CD14-positive monocyte (primary cell): ENCODE measurements around the gene RCAN3. TPM values are rescaled to one million over a fixed set of nuclear protein-coding genes. Genes with fewer than 3 reads are reported as not detected.
A peak's percentile ranks its signal among the peaks of the same experiment; 100 is the strongest.
"Not testable (repeated sequence)": the region's sequence is repeated elsewhere in the genome, so short reads cannot be mapped to it uniquely, and the experiment has no call there.

Source experiments
- DNase-seq, 3 donors: peaks; one replicate each; pipeline ENCODE4 v3.0.0-alpha.2; 2011 to 2022
- H2AFZ ChIP-seq: 2 replicates; pipeline ENCODE4 v1.6.0; 2012; ENCODE audit warnings: mild to moderate bottlenecking, low read depth, low read length, inconsistent platforms; ENCODE audit not compliant: insufficient read depth, poor library complexity, severe bottlenecking
- H3K27ac ChIP-seq, 2 donors: 1 replicate in 1 of 2; 2 replicates in 1 of 2; pipeline ENCODE4 v1.5.1; 2012 to 2013; ENCODE audit warnings: low read length in 2 of 2, control low read depth in 1 of 2, inconsistent platforms in 1 of 2, low read depth in 1 of 2, mild to moderate bottlenecking in 1 of 2
- H3K27me3 ChIP-seq, 2 donors: one replicate each; pipeline versions ENCODE4 v1.6.0 to v1.6.1; 2011 to 2013; ENCODE audit warnings: low read length in 2 of 2; ENCODE audit not compliant: control insufficient read depth in 2 of 2, insufficient read depth in 2 of 2
- H3K36me3 ChIP-seq, 2 donors: replicated peaks in 1 of 2; 1 replicate in 1 of 2; 2 replicates in 1 of 2; pipeline versions ENCODE4 v1.5.1 to v1.6.1; 2012 to 2013; ENCODE audit warnings: low read length in 2 of 2, control low read depth in 1 of 2, inconsistent platforms in 1 of 2, mild to moderate bottlenecking in 1 of 2; ENCODE audit not compliant: insufficient read depth in 2 of 2, control insufficient read depth in 1 of 2
- H3K4me1 ChIP-seq, 2 donors: 1 replicate in 1 of 2; 2 replicates in 1 of 2; pipeline versions ENCODE4 v1.5.1 to v1.6.1; 2012 to 2013; ENCODE audit warnings: low read length in 2 of 2, control low read depth in 1 of 2, inconsistent platforms in 1 of 2, mild to moderate bottlenecking in 1 of 2, moderate library complexity in 1 of 2; ENCODE audit not compliant: insufficient read depth in 2 of 2, control insufficient read depth in 1 of 2
- H3K4me2 ChIP-seq: replicated peaks from 2 replicates; pipeline ENCODE3; 2012; ENCODE audit warnings: low read length, moderate library complexity, mild to moderate bottlenecking; ENCODE audit not compliant: poor library complexity, severe bottlenecking; ENCODE audit errors: extremely low read depth
- H3K4me3 ChIP-seq, 3 experiments: fragments of 200-600 bp in 1 of 3; sonication (generic) in 1 of 3; replicated peaks in 1 of 3; 1 replicate in 2 of 3; 2 replicates in 1 of 3; pipeline ENCODE4 v1.5.1; 2011 to 2013; ENCODE audit warnings: low read length in 3 of 3, mild to moderate bottlenecking in 3 of 3, control low read depth in 2 of 3, low read depth in 2 of 3, inconsistent platforms in 1 of 3, moderate library complexity in 1 of 3
- H3K79me2 ChIP-seq: 2 replicates; pipeline ENCODE4 v1.6.0; 2012; ENCODE audit warnings: mild to moderate bottlenecking, control low read depth, inconsistent platforms, low read length, moderate library complexity; ENCODE audit not compliant: insufficient read depth
- H3K9ac ChIP-seq: 2 replicates; pipeline ENCODE4 v1.6.0; 2017; ENCODE audit warnings: low read length, mild to moderate bottlenecking; ENCODE audit not compliant: insufficient read depth, poor library complexity, severe bottlenecking
- H3K9me3 ChIP-seq, 2 donors: replicated peaks in 1 of 2; 1 replicate in 1 of 2; 2 replicates in 1 of 2; pipeline versions ENCODE4 v1.5.1 to v1.6.1; 2012 to 2013; ENCODE audit warnings: low read length in 2 of 2, control low read depth in 1 of 2; ENCODE audit not compliant: control insufficient read depth in 1 of 2, insufficient read depth in 1 of 2
- H4K20me1 ChIP-seq: 2 replicates; pipeline ENCODE4 v1.6.0; 2012; ENCODE audit warnings: mild to moderate bottlenecking, low read length, control low read depth, moderate library complexity; ENCODE audit not compliant: insufficient read depth
- H3K27ac Mint-ChIP-seq, 7 donors: one replicate each; pipeline ENCODE4 v1.8.0; 2020; ENCODE audit warnings: mild to moderate bottlenecking in 7 of 7, mixed read lengths in 7 of 7, moderate library complexity in 6 of 7, inconsistent platforms in 2 of 7
- H3K27me3 Mint-ChIP-seq, 3 donors: one replicate each; pipeline ENCODE4 v1.8.0; 2021 to 2022; ENCODE audit warnings: low read depth in 3 of 3, mild to moderate bottlenecking in 3 of 3, mixed read lengths in 3 of 3, moderate library complexity in 3 of 3, inconsistent platforms in 1 of 3
- H3K36me3 Mint-ChIP-seq, 2 donors: one replicate each; pipeline ENCODE4 v1.8.0; 2020; ENCODE audit warnings: mixed read lengths in 2 of 2, inconsistent platforms in 1 of 2, mild to moderate bottlenecking in 1 of 2
- H3K4me1 Mint-ChIP-seq: one replicate; pipeline ENCODE4 v1.8.0; 2020; ENCODE audit warnings: mild to moderate bottlenecking, mixed read lengths
- H3K4me3 Mint-ChIP-seq, 2 donors: one replicate each; pipeline ENCODE4 v1.8.0; 2020; ENCODE audit warnings: mild to moderate bottlenecking in 2 of 2, mixed read lengths in 2 of 2, moderate library complexity in 1 of 2
- H3K9me3 Mint-ChIP-seq, 7 donors: one replicate each; pipeline ENCODE4 v1.8.0; 2020 to 2022; ENCODE audit warnings: mixed read lengths in 7 of 7, mild to moderate bottlenecking in 6 of 7, moderate library complexity in 6 of 7, inconsistent platforms in 2 of 7
- CTCF ChIP-seq: fragments of 200-600 bp; IDR thresholded peaks from one replicate; pipeline ENCODE4 v1.8.0; 2022; ENCODE audit warnings: antibody characterized with exemption, mild to moderate bottlenecking
- WGBS: methylation state at CpG from one replicate; pipeline ENCODE4 v1.1.5; 2013; ENCODE audit warnings: missing lambda C conversion rate; ENCODE audit not compliant: insufficient coverage; 5-methylcytosine and 5-hydroxymethylcytosine counted together
- intact Hi-C, 2 donors: fragments of 100-400 bp; cut with micrococcal nuclease; formaldehyde crosslinking; loops; one replicate each; pipeline versions ENCODE4 v1.15.0 to v1.15.1; 2023
- polyA plus RNA-seq, 3 donors: library from polyadenylated mRNA; depleted of rRNA in 1 of 3; unstranded in 2 of 3; stranded (reverse) in 1 of 3; fragments of 300-500 nt in 2 of 3; fragments of >200 nt in 1 of 3; fragmentation: Illumina TruSeq in 2 of 3; gene quantifications; 1 replicate in 2 of 3; 2 replicates in 1 of 3; pipeline ENCODE4 v1.2.3, GENCODE V29; 2012 to 2021

RCAN3 gene
- polyA plus RNA-seq, 3 donors, result 7.1 to 9.1 (median 8.8) TPM

GRCh38 chr1:24491577-24492360 is 10.9 kb upstream of the RCAN3 start:
- peaks cover 0 to 7% (median 6%) of the 10 kb centered on the region in 3 donors for H3K27me3 Mint-ChIP-seq
- TF ChIP-seq CTCF, result no peak
- WGBS, result 82% methylated on average over 8 of the region's 15 CpGs
- Histone ChIP-seq H3K9me3 (peaks cover 0 to 13% of the 10 kb centered on the region in 2 donors), H3K4me2 (no peak overlapping the region), H3K36me3 (no peaks in the 10 kb centered on the region), H2AFZ (no peak overlapping the region), H3K4me3 (no peak overlapping the region), H3K79me2 (no peaks in the 10 kb centered on the region), H3K9ac (no peak overlapping the region), H3K27ac (no peak overlapping the region), H4K20me1 (no peaks in the 10 kb centered on the region), H3K4me1 (no peaks in the 10 kb centered on the region), H3K27me3 (no peaks in the 10 kb centered on the region)
- H3K4me3 Mint-ChIP-seq, result no peak overlapping the region
- H3K36me3 Mint-ChIP-seq, result no peaks in the 10 kb centered on the region
- H3K9me3 Mint-ChIP-seq, result peaks cover 7 to 20% (median 9%) of the 10 kb centered on the region in 7 donors
- no peak overlapping the region for H3K27ac Mint-ChIP-seq
- peaks cover 2% of the 10 kb centered on the region for H3K4me1 Mint-ChIP-seq
- DNase-seq, result no peak
- intact Hi-C loops, result no loop called here

- H3K4me1 Mint-ChIP-seq, H3K4me3 ChIP-seq, H2AFZ ChIP-seq, H3K27me3 ChIP-seq, H3K79me2 ChIP-seq, intact Hi-C loops, H3K36me3 Mint-ChIP-seq, H3K4me1 ChIP-seq, H3K4me2 ChIP-seq, H3K4me3 Mint-ChIP-seq, H3K27me3 Mint-ChIP-seq, H3K27ac ChIP-seq, H4K20me1 ChIP-seq, DNase-seq, H3K36me3 ChIP-seq, H3K9ac ChIP-seq: not testable (repeated sequence)
- Mint-ChIP-seq H3K9me3 (peaks cover 7 to 20% (median 9%) of the 10 kb centered on the region in 7 donors), H3K27ac (peak overlapping the region in 1 of 7 donors; percentile 17)
- peaks cover 0 to 13% of the 10 kb centered on the region in 2 donors for H3K9me3 ChIP-seq
- no CpG with 5 or more reads among the region's 9 CpGs for WGBS
Measured at GRCh38 chr1:24492935-24493334, 9.7 kb upstream of the RCAN3 start.
